HL-60/S4 treated with retinoic acid at 250 ng/mL for 4 days and 3 days (cell line): ENCODE measurements around the gene GZF1.

ENCODE experiments used
- in situ Hi-C: fragments of 300-500 bp; cut with MboI; formaldehyde crosslinking; loops from 2 replicates; pipeline ENCODE4 v1.7.0; 2022; ENCODE audit warnings: low sequenced_read_pairs

The GZF1 gene

DNA sequence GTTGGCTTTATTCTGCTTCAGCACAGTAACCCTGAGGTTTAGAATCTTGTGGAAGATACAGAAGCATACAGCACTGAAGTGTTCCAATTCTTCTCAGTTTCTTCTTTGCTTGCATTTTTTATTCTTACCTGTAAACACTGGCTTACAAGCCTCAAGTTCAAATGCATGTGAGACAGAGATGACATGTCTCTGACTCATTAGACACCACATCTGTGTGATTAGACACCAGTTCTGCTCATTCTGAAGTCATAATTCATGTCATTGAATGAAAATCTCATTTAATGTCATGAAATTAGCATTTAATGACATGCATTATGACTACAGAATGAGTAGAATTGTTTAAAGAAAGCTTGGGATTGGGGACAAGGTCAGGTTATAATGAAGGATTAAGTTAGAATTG, 5.8 kb downstream of the GZF1 start:
- in situ Hi-C loops, result no loop called here

DNA sequence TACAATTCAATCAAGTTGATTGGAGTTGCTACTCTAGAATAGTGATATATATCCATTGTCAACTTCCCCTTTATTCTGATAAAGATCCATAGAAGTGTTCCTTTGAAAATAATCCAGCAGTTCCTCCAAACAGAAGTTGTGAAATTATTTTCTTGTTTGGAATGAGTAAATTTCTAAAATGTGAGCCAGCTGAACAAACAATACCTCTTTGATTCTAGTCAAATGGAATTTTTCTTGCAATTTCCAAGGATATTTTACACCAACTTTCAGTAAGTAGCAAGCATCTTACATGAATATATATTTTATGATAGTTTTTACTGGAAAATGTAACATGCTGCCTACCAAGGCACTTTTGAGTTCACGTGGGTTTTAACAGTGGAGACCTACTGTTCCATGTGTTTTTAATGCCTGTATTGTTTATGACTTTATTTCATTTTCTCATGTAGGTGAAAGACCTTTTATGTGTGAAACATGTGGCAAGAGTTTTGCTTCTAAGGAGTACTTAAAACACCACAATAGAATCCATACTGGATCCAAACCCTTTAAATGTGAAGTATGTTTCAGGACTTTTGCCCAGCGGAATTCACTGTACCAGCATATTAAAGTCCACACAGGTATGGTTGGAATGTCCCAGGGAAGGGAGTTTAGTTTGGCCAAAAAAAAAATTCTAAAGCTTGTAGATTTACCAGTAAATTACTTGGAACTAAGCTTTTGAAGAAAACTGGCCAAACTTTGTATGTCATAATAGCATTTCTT, 6.5 kb downstream of the GZF1 start:
- in situ Hi-C loops, result no loop called here

DNA sequence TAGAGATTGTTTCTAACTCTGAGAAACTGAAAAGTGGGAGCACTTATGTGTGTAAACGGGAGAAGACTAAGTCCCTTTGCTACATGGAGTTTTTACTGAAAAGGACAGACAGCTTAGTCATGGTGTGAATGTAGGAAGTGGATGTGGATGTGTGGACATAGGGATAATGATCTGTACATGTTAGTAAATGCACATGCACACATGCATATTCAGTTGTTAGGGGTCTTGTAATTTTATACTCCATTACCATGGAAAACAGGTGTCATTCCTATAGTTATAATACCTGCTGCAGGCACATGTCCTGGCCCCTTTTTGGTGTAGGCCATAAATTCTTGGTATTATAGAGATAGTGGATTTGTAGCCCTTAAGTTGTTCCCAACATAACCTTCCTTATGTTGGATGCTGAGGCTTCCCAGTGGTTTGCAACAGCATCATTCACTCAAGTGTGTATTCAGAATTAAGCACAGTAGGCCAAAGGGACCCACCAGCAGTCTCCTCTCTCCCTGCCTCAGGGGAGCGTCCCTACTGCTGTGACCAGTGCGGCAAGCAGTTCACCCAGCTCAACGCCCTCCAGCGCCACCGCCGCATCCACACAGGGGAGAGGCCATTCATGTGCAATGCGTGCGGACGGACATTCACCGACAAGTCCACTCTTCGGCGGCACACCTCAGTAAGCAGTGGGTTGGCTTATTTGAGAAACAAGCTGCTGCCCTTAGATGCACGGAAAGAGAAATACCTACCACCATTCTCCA, 7.3 kb downstream of the GZF1 start:
- in situ Hi-C loops, result no loop called here

DNA sequence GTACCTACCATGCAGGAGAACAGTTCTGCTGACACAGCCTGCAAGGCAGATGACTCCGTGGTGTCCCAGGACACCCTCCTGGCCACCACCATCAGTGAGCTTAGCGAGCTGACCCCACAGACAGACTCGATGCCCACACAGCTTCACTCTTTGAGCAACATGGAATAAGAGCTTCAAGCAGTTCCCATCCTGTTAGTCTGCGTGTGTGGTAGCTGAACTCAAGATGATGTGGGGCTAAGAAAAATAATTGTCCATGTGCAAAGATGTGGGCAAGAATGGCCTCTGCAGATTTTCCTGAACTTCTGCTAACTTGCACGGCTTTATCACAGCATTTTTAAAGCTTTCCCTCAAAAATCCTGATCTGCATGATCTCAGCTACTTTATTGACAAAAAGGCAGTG, 8.3 kb downstream of the GZF1 start:
- in situ Hi-C loops, result no loop called here

DNA sequence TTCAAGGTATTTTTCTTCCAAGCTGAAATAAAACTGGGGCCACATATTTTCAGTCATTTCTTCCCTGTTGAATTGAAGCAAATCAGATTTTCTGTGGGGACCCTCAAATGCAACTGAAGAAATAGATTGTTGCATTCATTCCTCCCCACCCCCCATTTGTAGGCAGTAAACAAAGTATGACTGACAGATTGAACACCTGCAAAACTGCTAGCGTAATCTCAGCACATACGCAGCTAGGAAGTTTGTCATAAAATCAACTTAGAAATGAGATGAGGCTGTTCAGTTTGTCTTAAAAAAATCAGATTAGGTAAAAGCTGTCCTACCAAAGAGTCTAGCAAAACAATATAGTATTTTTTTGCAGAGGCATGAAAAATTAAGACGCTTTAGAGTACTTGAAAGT, 8.9 kb downstream of the GZF1 start:
- in situ Hi-C loops, result no loop called here

DNA sequence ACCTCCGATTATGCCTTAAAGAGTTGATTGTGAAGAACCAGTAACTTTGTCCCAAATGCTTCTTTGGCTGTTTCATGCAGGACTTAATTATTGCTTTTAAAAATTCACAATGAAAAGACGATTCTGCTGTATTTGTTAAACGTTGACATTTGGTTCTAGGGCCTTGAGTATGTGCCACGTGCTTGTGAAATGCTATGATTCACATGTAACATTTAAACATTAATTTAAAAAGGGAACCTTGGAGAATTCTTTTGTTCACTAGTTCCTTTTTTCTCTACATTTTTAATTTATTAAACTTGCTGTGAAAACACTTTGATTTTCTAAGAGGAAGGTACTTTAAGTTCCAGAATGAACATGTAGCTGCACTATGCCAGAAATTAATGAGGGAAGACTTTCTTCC, 9.5 kb downstream of the GZF1 start:
- in situ Hi-C loops, result no loop called here

DNA sequence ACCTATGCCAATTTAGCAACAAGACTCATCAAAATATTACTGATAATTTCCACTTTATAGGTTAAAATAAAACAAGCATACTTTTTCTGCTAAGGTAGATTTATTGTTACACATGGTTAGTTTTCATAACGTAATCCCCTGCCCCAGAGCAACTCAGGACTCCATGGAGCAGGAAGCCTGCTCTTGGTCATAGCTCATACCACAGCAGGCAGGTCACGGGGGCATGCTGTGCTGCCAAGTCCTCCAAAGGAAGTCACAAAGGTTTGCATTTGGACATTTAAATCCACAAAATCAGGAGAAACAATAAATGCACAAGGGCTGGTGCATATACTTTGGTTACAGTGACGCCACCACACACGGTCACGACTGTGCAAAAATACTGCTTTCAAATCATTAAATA, 12.5 kb downstream of the GZF1 start:
- in situ Hi-C loops, result no loop called here

DNA sequence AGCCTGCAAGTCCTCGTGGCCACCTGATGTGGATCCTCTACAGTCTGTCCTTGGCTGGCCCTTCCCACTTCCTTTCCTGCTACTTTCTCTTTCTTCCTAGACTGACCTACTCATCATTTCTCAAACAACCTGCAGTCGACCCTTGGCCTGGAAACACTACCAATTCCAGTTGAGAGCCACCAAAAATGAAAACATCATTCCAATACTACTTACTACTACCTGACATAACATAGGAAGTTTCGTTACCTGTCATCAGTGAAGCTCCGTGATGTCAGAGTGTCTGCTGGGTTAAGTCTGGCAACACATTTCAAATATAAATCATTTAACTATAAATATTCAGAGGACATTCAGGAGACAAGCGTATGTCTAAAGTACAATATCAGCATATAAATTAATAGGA, 13.8 kb downstream of the GZF1 start:
- in situ Hi-C loops, result no loop called here

DNA sequence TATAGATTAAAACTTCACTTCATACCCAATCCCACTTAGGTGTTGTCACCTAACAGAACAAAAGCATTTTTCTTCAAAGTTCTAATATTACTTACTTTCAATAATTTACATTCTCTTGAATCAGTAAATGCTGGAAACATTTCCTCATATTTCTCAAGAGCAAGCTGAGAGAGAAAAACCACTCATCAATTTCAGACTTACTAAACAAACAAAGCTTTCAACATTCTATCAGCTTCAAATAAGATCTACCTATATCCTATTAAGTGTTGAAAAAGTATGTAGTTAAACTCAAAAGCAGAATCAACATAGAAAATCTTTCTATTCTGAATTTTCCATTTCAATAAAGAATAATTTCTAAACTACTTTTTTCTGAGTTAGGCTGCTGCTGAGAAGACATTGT, 17.8 kb downstream of the GZF1 start:
- in situ Hi-C loops, result no loop called here

DNA sequence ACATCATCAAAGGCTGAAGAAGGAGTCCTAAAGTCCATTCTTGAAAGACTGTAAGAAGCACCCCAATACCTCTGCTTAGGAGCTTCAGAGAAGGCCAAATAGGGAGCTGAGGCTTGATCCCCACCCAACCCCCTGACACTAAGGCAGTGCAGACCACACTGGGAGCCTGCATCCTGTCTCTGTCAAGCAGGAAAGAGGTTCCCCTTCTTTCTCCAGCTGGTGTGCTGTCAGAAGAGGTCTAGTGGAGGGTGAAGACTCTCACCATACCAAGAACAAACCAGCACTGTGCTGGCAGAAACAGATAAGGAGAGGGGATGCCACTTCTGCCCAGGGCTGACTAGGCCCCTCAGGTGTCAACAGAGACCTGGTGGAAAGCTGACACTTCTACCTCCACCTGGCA, 19.9 kb downstream of the GZF1 start:
- in situ Hi-C loops, result no loop called here

DNA sequence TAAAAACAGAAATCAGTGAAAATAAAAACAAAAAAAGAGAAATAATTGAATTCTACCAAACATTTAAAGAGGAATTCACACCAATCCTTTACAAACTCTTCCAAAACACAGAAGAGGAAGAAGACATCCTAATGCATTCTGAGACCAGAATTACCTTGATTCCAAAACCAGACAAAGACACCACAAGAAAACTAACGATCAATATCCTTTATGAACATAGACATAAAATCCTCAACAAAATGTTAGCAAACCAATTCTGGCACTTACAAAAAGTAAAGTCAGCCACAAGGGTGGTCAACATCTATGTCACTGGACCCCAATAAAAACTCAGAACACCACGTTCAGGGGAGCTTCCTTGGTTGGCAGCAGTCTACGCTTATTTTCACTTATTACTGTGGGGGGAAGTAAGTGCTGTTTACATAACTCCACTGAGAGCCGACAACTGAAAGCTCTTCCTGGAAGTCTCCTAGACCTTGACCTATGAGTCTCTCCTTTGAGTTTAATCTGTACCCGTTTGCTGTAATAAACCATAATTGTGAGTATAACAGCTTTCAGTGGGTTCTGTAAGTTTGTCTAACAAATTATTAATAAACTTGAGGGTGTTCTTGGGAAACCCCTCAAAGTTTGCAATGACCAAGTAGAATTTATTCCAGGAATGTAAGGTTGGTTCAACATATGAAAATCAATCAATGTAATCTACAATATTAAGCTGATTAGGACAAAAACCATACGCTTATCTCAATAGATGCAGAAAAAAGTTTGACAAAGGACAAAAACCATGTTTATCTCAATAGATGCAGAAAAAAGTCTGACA, 24.5 kb downstream of the GZF1 start:
- in situ Hi-C loops, result no loop called here

DNA sequence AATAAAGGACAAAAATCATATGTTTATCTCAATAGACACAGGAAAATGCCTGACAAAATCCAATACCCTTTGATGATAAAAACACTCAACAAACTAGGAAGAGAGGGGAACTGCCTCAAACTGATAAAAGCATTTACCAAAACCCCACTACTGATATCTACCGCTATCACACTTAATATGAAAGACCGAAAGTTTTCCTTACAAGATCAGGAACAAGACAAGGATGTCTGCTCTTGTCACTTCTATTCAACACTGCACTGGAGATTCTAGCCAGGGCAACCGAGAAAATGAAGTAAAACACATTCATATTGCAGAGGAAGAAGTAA, 25.1 kb downstream of the GZF1 start:
- in situ Hi-C loops, result no loop called here

DNA sequence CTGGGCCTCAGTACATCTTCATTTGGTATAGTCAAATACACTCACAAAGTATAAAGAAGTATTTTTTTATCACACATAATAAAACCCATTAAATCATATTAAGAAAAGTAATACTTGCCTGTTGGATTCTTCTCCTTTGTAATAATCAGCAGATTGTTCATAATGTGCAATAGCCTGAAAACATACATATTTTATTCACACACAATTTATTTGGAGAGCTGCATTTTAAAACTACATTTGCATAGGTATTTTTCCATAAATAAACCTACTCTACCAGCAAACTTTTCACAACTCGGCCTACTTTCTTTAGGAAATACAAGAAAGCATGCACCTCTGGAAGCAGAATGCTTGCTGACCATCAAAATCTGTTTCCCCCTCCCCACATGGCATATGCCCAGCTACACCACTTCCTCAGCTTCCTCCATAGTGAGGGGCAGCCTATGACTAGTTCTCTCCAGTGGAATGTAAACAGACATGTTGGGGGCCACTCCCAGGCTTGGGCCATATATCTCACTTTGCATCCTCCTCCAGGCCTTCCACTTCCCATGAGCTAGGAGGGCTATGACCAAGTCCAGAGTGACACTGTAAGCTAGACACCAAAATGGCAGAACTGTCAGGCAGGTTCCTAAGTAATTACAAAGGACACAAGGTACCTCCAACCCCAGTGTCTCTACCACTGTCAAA, 28.3 kb downstream of the GZF1 start:
- in situ Hi-C loops, result no loop called here

DNA sequence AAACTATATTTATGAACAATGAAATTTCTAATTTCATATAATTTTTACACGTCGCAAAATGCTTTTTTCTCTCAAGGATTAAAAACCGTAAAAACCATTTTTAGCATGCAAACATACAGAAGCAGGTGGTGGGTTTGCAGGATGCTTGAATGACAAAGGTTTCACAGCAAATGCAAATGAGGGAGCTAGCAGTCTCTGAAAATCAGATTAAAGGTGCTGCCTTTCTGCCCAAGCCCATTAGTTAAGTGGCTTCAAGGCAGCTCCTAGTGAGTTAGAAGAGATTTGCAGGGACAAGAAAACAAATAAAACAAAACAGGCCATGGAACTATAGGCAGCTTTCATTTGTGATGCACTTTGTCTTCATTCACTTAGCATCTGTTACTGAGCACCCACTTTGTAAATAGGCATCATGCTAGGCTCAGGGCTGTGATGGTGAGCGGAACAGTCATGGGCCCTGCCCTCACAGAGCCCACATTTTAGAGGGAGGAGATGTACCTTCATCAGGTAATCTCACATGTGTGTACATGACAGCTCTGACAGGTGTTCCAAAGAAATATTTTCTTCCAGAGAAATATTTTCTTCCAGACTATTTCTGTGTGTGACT, 29.8 kb downstream of the GZF1 start:
- in situ Hi-C loops, result no loop called here

DNA sequence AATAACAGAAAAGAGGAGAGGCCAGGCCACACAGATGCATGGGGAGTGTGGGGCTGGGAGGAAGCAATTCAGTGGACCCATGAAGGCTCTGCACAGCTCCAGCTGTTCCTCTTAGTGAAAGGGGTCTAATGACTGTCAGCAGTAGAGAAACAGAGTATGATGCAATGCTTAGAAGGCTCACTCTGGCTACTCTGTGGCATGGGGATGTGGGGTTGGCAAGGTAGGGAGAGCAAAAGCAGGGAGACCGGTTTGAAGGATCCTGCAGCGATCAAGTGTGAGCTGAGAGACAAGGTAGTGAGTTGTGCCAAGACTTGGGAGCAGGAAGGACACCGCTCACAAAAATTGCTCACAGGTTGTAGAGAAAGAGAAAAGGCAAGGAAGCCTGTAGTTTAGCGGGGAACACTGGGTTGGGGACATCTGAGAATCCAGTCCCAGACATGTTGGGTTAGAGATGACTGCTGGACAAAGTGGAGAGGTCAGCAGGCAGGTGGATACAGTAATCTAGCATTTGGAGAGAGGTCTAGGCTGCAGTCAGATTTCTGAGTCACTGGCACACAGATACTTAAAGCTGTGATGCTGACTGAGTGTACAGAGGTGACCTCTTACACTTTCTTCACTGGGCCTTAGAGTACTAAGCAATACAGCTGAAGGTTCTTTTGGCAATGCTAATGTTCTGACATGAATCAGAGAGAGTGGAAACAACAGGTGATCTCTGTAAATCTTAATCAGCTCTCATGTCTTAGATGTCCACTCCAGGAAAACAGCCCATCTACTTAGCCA, 32.2 kb downstream of the GZF1 start:
- in situ Hi-C loops, result no loop called here

DNA sequence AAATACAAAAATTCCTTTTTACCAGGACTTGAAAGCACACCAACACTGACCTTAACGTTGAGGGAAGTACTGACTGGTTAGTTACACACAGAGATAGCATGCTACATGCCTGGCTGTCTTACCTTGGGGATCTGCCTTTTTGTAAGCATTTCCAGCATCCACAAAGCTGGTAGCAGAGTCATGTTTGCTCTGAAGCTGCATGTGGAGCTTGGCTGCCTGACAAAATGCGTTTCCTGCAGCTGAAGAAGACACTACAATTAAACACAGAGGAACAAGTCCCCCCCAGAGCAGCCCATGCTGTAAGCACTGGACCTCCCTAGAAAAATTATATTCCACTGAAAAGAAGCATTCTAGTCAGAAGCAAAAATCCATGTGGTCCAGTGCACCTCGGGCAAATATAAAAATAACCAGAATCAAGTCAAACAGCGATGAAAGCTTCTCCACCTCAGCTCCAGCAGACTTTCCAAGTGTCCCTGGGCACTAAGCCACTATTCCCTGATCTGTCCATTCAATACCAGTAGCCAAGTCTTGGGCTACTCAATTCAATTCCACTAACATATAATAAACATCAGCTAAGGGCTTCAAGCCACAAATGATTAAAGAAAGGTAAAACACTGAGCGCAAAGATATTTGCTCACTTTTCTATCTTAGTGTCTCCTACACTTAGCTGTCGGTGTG, 35.1 kb downstream of the GZF1 start:
- in situ Hi-C loops, result no loop called here

DNA sequence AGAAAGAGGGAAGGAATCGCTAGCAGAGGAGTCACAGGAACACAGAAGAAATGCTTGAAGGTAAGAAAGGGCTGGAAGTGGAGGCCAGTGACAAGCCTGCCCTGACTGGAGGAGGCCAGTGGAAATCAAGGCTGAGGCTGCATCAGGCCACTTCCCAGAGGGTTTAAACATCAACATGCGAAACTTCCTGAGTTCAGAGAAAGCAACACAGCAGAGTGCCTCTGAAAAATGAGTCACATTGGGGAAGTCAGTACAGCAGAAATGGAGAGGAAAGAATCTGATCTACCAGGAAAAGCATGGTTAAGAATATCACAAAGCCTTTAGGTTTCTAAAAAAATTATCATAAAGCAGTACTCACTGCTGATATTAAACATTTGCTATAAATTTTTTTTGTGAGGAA, 36.0 kb downstream of the GZF1 start:
- in situ Hi-C loops, result no loop called here

DNA sequence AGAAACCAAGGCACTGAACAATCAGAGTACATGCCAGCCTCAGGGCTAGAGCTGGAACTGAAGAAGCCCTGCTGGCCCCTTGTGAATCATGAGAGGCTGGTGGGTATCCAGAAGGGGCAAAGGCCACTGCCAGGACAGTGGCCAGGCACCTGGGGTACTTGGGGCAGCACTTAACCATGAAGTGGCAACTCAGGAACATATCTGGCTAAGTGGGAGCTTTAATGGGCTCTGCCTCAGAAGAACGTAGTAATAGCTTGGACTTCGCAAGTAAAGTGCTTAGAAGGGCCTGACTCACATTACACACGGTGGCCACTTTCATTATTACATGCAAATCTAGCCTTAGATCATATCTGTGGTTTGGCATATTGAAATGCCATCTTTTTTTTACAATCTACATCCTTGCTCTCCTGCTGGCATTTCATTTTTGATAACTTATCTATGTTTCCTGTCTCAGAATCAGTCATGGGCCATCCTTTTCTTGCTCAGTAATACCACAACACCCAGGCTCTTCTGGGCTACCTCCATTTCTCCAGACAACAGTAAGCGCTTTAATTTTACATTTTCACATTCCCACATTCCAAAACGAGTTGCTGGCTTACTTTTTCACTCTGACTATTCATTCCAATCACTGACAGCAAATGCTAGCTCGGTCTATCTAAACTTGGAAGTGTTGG, 37.7 kb downstream of the GZF1 start:
- in situ Hi-C loops, result no loop called here

DNA sequence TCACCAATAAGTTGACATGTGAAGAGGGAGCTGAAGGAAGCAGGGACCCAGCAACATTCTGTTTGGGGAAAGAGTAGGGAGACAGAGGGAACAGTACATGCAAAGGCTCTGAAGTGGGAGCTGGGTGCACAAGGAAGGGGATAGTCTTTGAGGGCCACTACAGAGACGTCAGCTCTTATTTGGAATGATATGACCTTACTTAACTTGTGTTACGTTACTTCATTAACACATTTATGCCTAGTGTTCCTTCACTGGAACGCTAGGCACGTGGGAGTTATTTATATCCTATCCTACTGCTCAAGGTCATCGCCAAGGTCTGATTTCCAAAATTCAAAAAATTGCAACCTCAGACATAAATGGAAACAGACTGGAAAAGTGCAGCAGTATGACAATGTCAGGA, 39.1 kb downstream of the GZF1 start:
- in situ Hi-C loops, result no loop called here
